ENCODE results near the gene ZFP42. TPM values are rescaled to one million over a fixed set of nuclear protein-coding genes. Genes with fewer than 3 reads are reported as not detected.

ZFP42 gene
- total and polyA plus RNA-seq, 2 donors = 0.02 to 0.05 TPM

Other genes starting within 250 kb of the ZFP42 start
- 0.05 TPM for gene TRIML2, start 113.8 kb downstream of the ZFP42 start, total RNA-seq
- 0.27 TPM for gene TRIML2, start 113.8 kb downstream of the ZFP42 start, polyA plus RNA-seq
- not detected for gene TRIML1, start 143.7 kb downstream of the ZFP42 start, total RNA-seq
- gene TRIML1, start 143.7 kb downstream of the ZFP42 start, polyA plus RNA-seq = 0.18 TPM